Upper lobe of left lung (tissue), 6 donors: ENCODE measurements around the gene TTC23L. TPM values are rescaled to one million over a fixed set of nuclear protein-coding genes. Genes with fewer than 3 reads are reported as not detected.

Experiments used
- ATAC-seq, 2 donors: fragments of 200-7000 bp; cut with Tn5 transposase; one replicate each; pipeline ENCODE4 v1.9.1; 2022; ENCODE audit warnings: mild to moderate bottlenecking in 2 of 2, moderate library complexity in 2 of 2; ENCODE audit not compliant: low FRiP score in 2 of 2
- DNase-seq, 2 donors: peaks; one replicate each; pipeline ENCODE4 v3.0.0-alpha.2; 2019 to 2020
- H3K27ac ChIP-seq, 4 donors: fragments of 200-600 bp; sonication (generic); one replicate each; pipeline ENCODE4 v1.5.1; 2016 to 2019
- H3K27me3 ChIP-seq, 4 donors: fragments of 200-600 bp; sonication (generic); one replicate each; pipeline ENCODE4 v1.5.1; 2017 to 2019
- H3K36me3 ChIP-seq, 4 donors: fragments of 200-600 bp; sonication (generic); one replicate each; pipeline ENCODE4 v1.5.1; 2016 to 2019
- H3K4me1 ChIP-seq, 4 donors: fragments of 200-600 bp; sonication (generic); one replicate each; pipeline ENCODE4 v1.5.1; 2018 to 2019
- H3K4me3 ChIP-seq, 4 donors: fragments of 200-600 bp; sonication (generic); one replicate each; pipeline ENCODE4 v1.5.1; 2017 to 2019; ENCODE audit warnings: mild to moderate bottlenecking in 2 of 4, moderate library complexity in 1 of 4
- H3K9me3 ChIP-seq, 4 donors: fragments of 200-600 bp; sonication (generic); one replicate each; pipeline ENCODE4 v1.5.1; 2018 to 2019
- CTCF ChIP-seq, 6 experiments: fragments of 450-650 bp in 4 of 6; fragments of 200-600 bp in 2 of 6; sonication (generic) in 2 of 6; IDR thresholded peaks; one replicate each; pipeline ENCODE4 v1.5.1; 2016 to 2019; ENCODE audit warnings: antibody characterized with exemption in 6 of 6
- EP300 ChIP-seq, 4 donors: sonication (generic); formaldehyde crosslinking; IDR thresholded peaks; one replicate each; pipeline ENCODE4 v1.5.1; 2017; ENCODE audit warnings: antibody characterized with exemption in 4 of 4, control low read depth in 2 of 4
- POLR2A ChIP-seq, 4 donors: fragments of 450-650 bp; IDR thresholded peaks; one replicate each; pipeline ENCODE4 v1.5.1; 2016 to 2017; ENCODE audit warnings: antibody characterized with exemption in 4 of 4, mild to moderate bottlenecking in 2 of 4
- POLR2AphosphoS5 ChIP-seq, 2 donors: sonication (generic); formaldehyde crosslinking; IDR thresholded peaks; one replicate each; pipeline ENCODE4 v1.5.1; 2017; ENCODE audit warnings: antibody characterized with exemption in 2 of 2
- WGBS, 2 donors: methylation state at CpG; one replicate each; pipeline ENCODE4 v1.1.5; 2017 to 2018; 5-methylcytosine and 5-hydroxymethylcytosine counted together
- total RNA-seq, 6 donors: library from RNA; depleted of rRNA in 4 of 6; stranded (reverse); fragments of >200 nt in 4 of 6; gene quantifications; one replicate each; pipeline versions ENCODE4 v1.1.0 to v1.2.1, GENCODE V29; 2016 to 2021
- donor health status: DM: no; HTN: no; CAD: no; lungs with moderate emphysema.
- donor health status: DM: no; HTN: yes; CAD: no; lungs with severe emphysema.

Gene TTC23L
- total RNA-seq, 6 donors from 2014 or later, result 0.11 to 4.7 (median 1.0) TPM; not detected in 1

- Histone ChIP-seq H3K9me3 (no peaks in the 10 kb centered on the region), H3K36me3 (peaks cover 7 to 42% (median 14%) of the 10 kb centered on the region in 4 donors), H3K27me3 (no peaks in the 10 kb centered on the region), H3K4me1 (peaks cover 0 to 6% (median 1%) of the 10 kb centered on the region in 4 donors), H3K4me3 (no peak overlapping the region), H3K27ac (no peak overlapping the region)
- no peak for TF ChIP-seq POLR2A (IDR thresholded peaks at IDR 0.05)
- TF ChIP-seq CTCF (IDR thresholded peaks at IDR 0.05), result no peak
- 83 to 96% methylated on average over 5 of the region's 5 CpGs for WGBS, 2 donors
- DNase-seq (no peak), ATAC-seq (no peak)
Observed at GRCh38 chr5:34832568-34832967, 6.4 kb upstream of the TTC23L start.

GRCh38 chr5:34833090-34833489, 5.9 kb upstream of the TTC23L start:
- TF ChIP-seq POLR2AphosphoS5 (IDR thresholded peaks at IDR 0.05) (no peak), CTCF (IDR thresholded peaks at IDR 0.05) (no peak), POLR2A (IDR thresholded peaks at IDR 0.05) (no peak), EP300 (IDR thresholded peaks at IDR 0.05) (no peak)
- Histone ChIP-seq H3K27ac (no peak overlapping the region), H3K9me3 (no peaks in the 10 kb centered on the region), H3K4me1 (peaks cover 0 to 6% (median 1%) of the 10 kb centered on the region in 4 donors), H3K36me3 (peaks cover 7 to 37% (median 11%) of the 10 kb centered on the region in 4 donors), H3K4me3 (no peak overlapping the region), H3K27me3 (no peaks in the 10 kb centered on the region)
- DNase-seq (no peak), ATAC-seq (no peak)
- WGBS, 2 donors, result 92 to 94% methylated on average over 1 of the region's 1 CpG

- ATAC-seq (no peak), DNase-seq (no peak)
- Histone ChIP-seq H3K36me3 (peaks cover 5 to 29% (median 11%) of the 10 kb centered on the region in 4 donors), H3K27me3 (no peaks in the 10 kb centered on the region), H3K4me3 (no peak overlapping the region), H3K4me1 (peaks cover 0 to 9% (median 4%) of the 10 kb centered on the region in 4 donors), H3K9me3 (no peaks in the 10 kb centered on the region), H3K27ac (peak overlapping the region in 2 of 4 donors; percentile 9 to 17)
- TF ChIP-seq POLR2A (IDR thresholded peaks at IDR 0.05), result no peak
- peak in 1 of 4 donors; percentile 42 for TF ChIP-seq EP300 (IDR thresholded peaks at IDR 0.05)
- 81 to 82% methylated on average over 9 of the region's 9 CpGs for WGBS, 2 donors
Observed at GRCh38 chr5:34833976-34834793, 4.8 kb upstream of the TTC23L start.

- TF ChIP-seq POLR2A (IDR thresholded peaks at IDR 0.05), result no peak
- no peak for TF ChIP-seq POLR2AphosphoS5 (IDR thresholded peaks at IDR 0.05)
- TF ChIP-seq EP300 (IDR thresholded peaks at IDR 0.05), result no peak
- no peak for TF ChIP-seq CTCF (IDR thresholded peaks at IDR 0.05)
- peaks cover 0 to 15% (median 8%) of the 10 kb centered on the region in 4 donors for H3K4me1 ChIP-seq
- DNase-seq (no peak), ATAC-seq (no peak)
- 76 to 93% methylated on average over 1 of the region's 1 CpG for WGBS, 2 donors
- no peaks in the 10 kb centered on the region for H3K9me3 ChIP-seq
- peaks cover 3 to 23% (median 11%) of the 10 kb centered on the region in 4 donors for H3K36me3 ChIP-seq
- no peaks in the 10 kb centered on the region for H3K27me3 ChIP-seq
- H3K4me3 ChIP-seq, result no peak overlapping the region
- H3K27ac ChIP-seq, result peak overlapping the region in 2 of 4 donors; percentile 9 to 17
Observed at GRCh38 chr5:34834794-34835089, 4.2 kb upstream of the TTC23L start.

- no peak for ATAC-seq
- no peak overlapping the region for H3K4me3 ChIP-seq
- no peak overlapping the region for H3K27ac ChIP-seq
- peaks cover 0 to 16% (median 10%) of the 10 kb centered on the region in 4 donors for H3K4me1 ChIP-seq
- no peak for DNase-seq
- 83 to 91% methylated on average over 3 of the region's 3 CpGs for WGBS, 2 donors
- H3K27me3 ChIP-seq, result no peaks in the 10 kb centered on the region
- peaks cover 0 to 14% (median 2%) of the 10 kb centered on the region in 4 donors for H3K36me3 ChIP-seq
- H3K9me3 ChIP-seq, result no peaks in the 10 kb centered on the region
- TF ChIP-seq POLR2A (IDR thresholded peaks at IDR 0.05), result no peak
- TF ChIP-seq EP300 (IDR thresholded peaks at IDR 0.05), result no peak
- no peak for TF ChIP-seq POLR2AphosphoS5 (IDR thresholded peaks at IDR 0.05)
Observed at GRCh38 chr5:34835664-34836063, 3.3 kb upstream of the TTC23L start.

- no peak for ATAC-seq
- 94 to 98% methylated on average over 2 of the region's 2 CpGs for WGBS, 2 donors
- TF ChIP-seq EP300 (IDR thresholded peaks at IDR 0.05) (no peak), POLR2AphosphoS5 (IDR thresholded peaks at IDR 0.05) (no peak), POLR2A (IDR thresholded peaks at IDR 0.05) (no peak), CTCF (IDR thresholded peaks at IDR 0.05) (no peak)
Observed at GRCh38 chr5:34841816-34842215, 2.9 kb downstream of the TTC23L start.

More at GRCh38 chr5:34841816-34842215, 2.9 kb downstream of the TTC23L start:
- no peak for DNase-seq
- Histone ChIP-seq H3K9me3 (no peaks in the 10 kb centered on the region), H3K36me3 (no peaks in the 10 kb centered on the region), H3K4me3 (no peak overlapping the region), H3K27me3 (no peaks in the 10 kb centered on the region), H3K4me1 (peaks cover 0 to 11% (median 9%) of the 10 kb centered on the region in 4 donors), H3K27ac (no peak overlapping the region)
